Erythroblast (primary cell): Measurements from ENCODE around the gene HNF1B.

Experiments
- GATA1 ChIP-seq: IDR thresholded peaks from 2 replicates; pipeline ENCODE4 v1.6.1; 2011; ENCODE audit warnings: low read depth, mild to moderate bottlenecking, control low read depth, low read length, moderate library complexity
- POLR2A ChIP-seq: IDR thresholded peaks from 2 replicates; pipeline ENCODE4 v1.6.1; 2011; ENCODE audit warnings: mild to moderate bottlenecking, low read length

DNA sequence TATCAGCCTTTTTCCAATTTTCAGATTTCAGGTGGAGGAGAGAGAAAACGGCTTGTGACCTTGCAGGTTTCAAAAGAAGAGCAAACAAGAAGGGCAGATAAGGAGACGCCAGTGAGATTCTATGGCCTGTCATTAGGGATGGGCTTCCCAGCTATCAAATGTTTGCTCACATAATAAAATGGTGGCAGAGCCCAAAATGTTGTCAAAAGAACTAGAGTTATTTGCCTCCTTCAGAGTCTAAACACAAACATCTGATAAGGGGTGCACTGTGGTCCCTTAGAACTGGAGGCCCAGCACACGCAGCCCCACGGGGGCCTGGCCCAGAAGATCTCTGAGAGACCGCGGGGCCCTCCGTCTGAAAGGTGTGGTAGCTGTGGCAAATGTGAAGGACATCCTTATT lies 55.5 kb downstream of the HNF1B start:
- TF ChIP-seq POLR2A (no peak), GATA1 (no peak)
